HG02610 (cell line): Measurements from ENCODE around the gene SLC22A16.
"Not testable (repeated sequence)": the region's sequence is repeated elsewhere in the genome, so short reads cannot be mapped to it uniquely, and the experiment has no call there.

Experiments
- ATAC-seq: cut with Tn5 transposase; IDR thresholded peaks from one replicate; pipeline ENCODE4 v1.9.1; 2021; ENCODE audit warnings: mild to moderate bottlenecking, moderate library complexity; ENCODE audit not compliant: unreplicated experiment

Gene SLC22A16, protein sequence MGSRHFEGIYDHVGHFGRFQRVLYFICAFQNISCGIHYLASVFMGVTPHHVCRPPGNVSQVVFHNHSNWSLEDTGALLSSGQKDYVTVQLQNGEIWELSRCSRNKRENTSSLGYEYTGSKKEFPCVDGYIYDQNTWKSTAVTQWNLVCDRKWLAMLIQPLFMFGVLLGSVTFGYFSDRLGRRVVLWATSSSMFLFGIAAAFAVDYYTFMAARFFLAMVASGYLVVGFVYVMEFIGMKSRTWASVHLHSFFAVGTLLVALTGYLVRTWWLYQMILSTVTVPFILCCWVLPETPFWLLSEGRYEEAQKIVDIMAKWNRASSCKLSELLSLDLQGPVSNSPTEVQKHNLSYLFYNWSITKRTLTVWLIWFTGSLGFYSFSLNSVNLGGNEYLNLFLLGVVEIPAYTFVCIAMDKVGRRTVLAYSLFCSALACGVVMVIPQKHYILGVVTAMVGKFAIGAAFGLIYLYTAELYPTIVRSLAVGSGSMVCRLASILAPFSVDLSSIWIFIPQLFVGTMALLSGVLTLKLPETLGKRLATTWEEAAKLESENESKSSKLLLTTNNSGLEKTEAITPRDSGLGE

DNA sequence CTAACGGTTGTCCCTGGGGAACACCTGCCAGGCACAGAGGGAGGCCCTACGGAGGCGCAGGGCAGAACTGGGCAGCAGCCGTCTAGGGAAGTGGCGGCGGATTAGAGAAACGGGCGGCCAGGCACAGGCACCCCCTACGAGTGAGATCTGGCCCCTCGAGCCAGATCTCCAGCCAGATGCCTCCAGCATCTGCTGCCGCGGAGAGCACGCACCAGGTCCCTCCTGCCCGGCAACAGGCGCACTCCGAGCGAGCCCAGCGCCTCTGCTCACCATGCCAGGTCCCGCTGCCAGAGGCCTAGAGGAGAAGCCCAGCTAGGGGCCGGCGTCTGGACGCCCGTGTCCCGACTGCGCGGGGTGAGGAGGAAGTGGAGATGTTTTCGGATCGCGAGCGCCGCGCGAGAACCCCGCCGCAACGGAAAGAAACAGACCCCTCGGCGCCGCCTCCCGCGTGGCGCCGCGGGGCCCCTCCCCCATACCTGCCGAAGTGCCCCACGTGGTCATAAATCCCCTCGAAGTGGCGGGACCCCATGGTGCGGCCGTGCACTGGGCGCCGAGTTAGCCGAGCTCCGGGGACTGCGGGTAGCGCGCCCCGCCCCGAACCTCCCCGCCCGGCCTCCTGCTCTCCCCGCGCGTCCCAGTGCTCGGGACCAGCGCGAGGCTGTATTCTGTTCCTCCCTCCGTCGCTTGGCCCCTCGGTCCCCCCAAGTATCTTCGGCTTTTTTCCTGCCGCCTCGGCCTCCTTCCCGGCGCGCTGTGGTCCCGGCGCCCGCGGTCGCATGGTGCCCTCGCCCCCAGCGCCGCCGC lies at the start of gene SLC22A16:
Gene SLC22A16 (minus strand): TSS at position 568 of the 804 bp plus-strand sequence. CDS start 39 bp downstream, at position 529.
- ATAC-seq, result no peak

DNA sequence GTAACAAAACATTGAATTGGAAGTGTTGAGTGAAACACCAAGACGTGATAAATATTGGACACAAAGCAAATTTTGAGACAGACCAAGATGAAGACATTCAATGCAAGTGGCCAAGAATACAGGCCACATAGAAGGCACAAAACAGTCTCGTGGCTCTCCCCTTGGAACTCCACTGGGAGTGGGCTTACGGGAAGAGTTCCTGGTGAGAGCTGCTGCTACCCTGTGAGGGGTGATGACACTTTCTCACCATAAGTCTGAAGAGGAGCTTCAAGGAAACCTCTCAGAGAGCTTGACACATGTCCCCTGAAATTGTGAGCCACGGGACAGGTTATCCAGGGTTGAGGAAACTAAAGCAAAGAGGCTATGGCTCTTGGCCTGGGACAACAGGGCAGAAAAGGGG lies 48.6 kb upstream of the SLC22A16 start:
- no peak for ATAC-seq

DNA sequence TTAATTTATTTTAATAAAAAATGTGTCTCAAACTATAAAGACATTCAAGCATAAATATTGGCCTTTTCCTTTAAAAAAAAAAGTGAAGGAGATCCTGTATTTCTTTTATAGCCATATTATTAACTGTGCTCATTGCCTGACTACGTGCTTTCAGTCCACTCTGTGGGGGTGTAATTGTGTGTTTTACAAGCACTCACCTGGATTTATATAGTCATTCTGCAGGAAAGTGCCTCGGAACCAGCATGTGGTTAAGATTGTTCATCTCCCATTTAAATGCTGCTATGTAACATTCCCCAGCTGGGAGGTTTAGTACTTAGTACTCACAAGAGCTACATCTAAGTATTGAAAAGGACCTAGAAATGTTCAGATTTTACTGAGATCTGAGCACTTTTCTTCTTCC lies 47.9 kb upstream of the SLC22A16 start:
- ATAC-seq, result no peak

DNA sequence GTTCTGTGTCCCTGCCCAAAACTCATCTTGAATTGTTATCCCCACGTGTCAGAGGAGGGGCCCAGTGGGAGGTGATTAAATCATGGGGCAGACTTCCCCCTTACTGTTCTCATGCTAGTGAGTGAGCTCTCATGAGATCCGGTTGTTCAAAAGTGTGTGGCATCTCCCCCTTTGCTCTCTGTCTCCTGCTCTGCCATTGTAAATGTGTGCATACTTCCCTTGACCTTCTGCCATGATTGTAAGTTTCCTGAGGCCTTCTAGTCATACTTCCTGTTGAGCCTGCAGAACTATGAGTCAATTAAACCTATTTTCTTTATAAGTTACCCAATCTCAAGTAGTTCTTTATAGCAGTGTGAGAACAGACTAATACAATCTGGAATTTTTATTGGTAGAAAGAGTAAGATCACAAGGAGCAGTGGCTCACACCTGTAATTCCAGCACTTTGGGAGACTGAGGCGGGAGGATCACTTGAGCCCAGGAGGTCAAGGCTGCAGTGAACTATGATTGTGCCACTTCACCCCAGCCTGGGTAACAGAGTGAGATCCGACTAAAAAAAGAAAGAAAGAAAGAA lies 47.1 kb upstream of the SLC22A16 start:
- ATAC-seq, result no peak

DNA sequence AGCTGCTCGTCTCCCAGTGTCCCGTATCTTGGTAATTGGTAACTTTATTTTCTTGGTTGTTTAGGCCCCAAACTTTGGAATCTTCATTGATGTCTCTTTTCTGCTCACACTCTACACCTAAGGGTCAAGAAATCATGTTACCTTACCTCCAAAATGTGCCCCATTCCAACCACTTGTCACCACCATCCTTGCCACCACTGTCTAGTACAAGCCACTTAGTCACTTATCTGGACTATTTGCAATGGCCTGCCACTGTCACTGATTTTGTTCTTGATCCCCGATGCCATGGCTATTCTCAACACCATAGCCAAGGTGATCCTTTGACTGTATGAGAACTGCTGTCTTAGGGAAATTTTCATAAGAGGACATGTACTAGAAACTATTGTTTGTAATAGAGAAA lies 46.0 kb upstream of the SLC22A16 start:
- ATAC-seq, result no peak

DNA sequence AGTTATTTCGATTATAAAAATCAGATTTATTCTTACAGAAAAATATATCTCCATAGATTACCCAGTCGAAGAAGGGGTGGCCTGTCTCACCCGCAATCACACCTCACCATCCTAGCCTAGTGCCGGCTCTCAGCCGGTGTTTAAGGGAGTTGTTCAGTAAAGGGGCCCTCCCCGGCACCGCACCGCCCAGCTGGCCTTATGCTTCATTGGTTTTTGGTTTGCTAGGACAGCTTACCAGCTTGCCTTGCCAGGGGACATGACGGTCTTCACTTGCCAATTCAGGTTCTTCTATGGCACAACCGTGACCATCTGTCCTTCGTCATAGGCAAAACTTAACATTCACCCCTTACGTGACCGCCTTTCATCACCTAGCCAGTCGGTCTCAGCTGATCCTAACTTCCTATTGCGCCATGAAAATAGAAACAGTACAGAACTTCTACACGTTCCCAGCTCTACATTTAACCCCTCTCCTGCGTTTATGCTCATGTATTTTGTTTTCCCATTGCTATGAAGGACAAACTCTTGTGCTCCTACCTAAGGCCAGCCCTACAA lies 44.7 kb upstream of the SLC22A16 start:
- ATAC-seq, result no peak

DNA sequence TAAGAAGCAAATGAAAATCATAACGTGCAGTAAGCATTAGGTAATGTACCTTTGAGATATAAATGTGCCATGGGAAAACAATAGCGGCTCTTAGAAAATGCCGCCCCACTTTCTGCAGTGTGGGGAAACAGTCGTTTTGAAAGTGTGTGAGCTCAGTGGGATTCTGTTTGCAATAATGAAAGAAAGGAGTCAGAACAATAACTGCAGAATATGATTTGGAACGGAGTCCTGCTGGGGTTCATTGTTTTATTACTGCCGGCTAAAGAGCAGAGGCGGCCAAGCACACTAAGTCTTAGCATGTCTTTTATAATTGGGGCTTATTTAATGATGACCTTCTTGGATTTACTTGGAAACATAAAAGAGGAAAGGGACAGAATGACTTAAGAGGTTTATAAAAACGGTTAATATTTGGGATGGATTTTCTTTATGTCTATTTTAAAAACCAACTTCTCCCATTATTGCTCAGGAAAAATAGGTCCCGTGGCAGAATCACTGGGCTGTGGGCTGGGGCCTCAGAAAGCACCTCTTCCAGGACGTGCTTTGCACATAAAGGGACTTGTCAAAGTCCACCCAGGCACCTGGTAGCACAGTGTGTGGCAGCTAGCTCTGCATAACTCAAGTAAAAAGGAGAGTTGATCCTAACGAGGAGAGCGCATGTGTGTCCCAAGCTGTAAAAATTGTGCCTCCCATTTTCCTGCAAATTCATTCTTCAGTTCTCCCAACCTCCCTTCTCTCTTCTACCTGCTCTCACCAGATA lies 44.0 kb upstream of the SLC22A16 start:
- ATAC-seq, result no peak

DNA sequence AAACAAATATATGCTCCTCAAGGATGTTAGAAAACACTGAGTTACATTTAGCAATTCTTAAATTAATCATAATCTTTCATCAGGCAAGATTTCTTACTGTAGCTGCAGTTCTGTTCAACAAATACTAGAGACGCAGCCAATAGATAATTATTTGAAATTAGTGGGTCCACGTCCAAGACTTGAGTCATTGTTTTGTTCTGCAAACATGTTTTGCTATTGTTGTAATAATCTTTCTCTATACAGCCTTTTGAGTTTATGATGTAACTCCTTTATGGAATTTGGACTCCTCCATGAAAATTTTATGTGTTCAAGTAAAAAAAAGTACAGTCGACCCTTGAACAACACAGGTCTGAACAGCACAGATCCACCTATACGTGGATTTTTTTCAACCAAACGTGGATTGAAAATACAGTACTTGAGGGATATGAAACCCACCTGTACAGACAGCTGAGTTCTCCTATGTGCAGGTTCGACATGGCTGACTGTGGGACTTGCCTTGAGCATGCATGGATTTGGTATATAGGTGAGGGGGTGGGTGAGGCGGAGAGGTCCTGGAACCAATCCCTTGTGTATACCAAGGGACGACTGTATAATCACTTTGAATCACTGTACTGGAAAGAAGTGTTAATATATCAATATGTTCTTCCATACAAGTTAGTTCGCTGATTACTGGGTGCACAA lies 41.3 kb upstream of the SLC22A16 start:
- ATAC-seq, result no peak

DNA sequence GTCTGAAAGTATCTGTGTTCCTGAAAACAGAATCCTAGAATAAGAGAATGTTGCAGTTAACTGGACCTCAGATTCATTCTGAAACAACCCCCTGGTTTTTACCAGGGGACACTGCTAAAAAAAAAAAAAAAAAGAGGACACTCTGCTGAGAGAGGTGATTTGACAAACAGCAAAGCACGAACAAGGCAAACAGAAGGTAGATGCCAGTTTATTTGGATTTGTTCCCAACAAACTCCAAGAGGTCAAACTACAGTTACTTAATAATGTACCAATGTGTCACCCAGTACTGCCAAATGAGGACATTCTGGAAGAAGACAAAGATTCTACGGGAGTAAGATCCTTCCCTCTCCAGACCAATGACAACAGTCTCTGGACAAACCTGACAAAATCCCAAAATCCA lies 40.6 kb upstream of the SLC22A16 start:
- no peak for ATAC-seq

DNA sequence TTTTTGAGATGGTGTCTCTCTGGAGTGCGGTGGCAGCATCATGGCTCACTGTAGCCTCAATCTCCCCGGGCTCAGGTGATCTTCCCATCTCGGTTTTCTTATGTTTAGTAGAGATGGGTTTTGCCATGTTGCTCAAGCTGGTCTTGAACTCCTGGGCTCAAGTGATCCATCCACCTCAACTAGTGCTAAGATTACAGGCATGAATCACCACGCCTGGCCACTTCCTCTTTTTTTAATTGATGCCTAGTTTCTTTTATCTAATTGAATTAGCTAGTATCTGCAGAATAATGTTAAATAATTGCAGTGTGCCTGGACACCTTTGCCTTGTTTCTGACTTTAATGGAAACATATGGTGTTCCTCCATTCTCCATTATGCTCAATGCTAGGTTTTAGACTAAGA lies 38.4 kb upstream of the SLC22A16 start:
- no peak for ATAC-seq

DNA sequence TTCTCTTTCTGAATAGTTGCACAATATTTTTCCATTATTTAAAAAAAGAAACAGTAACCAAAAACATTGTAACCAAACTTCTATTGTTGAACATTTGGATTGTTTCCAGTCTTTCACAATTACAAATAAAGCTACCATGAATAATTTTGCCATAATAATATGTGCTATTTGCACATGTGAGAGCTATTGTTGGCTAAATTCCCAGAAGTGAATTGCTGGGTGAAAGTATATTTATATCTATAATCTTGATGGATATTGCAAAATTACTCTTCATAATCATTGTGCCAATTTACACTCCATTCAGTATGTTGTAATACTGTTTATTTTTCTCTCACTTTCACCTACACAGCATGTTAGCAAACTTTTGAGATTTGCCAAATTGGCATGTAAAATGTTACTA lies 36.6 kb upstream of the SLC22A16 start:
- no peak for ATAC-seq

DNA sequence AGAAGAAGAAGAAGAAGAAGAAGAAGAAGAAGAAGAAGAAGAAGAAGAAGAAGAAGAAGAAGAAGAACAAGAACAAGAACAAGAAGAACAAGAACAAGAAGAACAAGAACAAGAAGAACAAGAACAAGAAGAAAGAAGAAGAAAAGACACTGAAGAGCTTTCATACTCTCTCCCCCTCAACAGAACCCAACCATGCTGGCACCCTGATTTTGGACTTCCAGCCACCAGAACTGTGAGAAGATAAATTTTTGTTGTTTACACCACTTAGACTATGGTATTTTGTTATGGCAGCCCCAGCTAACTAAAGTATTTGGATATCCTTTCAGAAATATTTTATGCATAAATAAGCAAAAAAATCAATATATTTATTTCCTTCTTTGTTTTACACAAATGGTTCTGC lies 36.1 kb upstream of the SLC22A16 start:
- not testable (repeated sequence) for ATAC-seq

DNA sequence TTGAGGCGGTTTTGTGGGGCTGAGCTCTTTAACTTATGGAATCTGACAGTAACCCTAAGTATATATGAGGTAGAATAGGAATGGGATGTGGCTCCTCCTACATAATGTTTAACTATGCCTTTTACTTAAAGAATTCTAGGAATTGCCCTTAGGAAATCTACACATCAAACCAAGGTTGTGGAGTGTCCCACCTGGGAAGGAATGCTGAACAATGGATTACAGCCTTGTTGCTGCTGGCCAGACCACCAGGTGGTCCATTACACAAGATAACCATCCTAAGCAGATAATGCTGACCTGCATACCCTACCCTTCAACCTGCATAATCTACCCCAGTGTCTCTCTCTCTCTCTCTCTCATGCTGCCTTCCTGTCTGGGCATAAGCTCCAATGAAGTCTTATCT lies 35.0 kb upstream of the SLC22A16 start:
- no peak for ATAC-seq

DNA sequence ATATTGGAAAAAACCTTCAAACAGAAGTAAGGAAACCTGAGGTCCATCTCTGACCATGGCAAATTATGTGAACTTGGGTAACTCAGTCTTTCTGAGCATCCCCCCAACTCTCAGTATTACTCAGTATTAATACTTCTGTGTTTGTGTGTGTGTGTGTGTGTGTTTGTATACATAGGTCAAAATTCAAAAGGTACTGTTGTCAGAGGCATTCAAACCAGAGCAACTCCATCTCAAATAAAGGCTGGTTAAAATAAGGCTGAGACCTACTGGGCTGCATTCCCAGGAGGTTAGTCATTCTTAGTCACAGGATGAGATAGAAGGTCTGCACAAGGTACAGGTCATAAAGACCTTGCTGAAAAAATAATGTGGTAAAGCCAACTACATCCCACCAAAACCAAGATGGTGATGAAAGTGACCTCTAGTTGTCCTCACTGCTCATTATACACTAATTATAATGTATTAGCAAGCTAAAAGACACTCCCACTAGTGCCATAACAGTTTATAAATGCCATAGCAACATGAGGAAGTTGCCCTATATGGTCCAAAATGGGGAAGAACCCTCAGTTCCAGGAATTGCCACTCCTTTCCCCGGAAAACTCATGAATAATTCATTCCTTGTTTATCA lies 33.3 kb upstream of the SLC22A16 start:
- ATAC-seq, result no peak

DNA sequence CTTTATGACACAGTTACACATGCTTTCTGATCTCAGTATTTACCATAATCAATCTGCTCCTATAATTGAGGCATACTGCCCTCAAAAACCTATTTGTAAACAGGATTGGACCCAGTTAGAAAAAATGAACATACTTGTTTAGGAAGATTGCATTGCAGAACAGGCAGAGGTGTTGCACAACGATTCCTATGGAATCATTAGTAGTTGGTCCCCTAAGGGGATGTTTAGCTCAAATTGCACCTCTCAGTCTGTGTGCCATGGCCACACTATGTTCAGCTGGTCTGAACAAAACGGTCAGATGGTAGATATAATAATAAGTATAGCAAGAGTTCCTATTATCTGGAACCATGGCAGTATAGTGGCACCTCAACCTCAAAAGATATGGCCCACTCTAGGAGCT lies 28.5 kb upstream of the SLC22A16 start:
- not testable (repeated sequence) for ATAC-seq

DNA sequence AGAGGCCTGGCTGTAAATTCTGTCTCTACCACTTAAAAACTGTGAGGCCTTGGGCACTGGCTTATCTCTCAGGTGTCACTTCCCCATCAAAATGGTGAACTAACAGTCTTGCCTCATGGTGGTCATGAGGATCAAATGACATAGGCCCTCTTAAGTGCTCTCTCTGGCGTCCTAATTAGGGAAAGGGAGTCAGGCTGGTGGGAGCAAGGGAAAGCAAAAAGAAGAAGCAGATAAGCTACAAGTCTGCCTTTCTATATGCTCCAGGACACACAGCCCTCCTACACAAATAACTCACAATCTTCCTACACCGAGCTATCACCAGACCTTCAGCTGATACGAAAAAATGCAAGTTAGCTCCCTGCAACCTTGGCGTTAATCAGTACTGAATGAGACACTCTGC lies 19.5 kb upstream of the SLC22A16 start:
- no peak for ATAC-seq

DNA sequence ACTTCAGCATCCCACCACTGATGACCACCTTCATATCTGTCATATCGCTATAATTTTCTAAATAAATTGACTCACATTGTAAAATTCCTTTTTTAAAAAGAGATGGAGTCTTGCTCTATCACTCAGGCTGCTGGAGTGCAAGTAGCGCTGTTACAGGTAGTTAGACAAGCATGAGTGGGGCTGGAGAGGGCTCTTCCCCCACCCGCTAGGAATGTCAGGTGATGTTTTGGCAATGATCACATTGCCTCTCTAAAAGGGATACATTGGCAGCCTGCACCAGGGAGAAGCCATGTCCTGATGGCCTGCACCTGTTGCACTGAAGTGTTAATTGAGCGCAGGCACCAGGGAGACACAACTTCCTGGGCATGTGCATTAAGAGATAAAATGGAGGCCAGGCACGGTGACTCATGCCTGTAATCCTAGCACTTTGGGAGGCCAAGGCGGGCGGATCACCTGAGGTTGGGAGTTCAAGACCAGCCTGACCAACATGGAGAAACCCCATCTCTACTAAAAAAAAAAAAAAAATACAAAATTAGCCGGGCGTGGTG lies 16.9 kb upstream of the SLC22A16 start:
- ATAC-seq, result no peak

DNA sequence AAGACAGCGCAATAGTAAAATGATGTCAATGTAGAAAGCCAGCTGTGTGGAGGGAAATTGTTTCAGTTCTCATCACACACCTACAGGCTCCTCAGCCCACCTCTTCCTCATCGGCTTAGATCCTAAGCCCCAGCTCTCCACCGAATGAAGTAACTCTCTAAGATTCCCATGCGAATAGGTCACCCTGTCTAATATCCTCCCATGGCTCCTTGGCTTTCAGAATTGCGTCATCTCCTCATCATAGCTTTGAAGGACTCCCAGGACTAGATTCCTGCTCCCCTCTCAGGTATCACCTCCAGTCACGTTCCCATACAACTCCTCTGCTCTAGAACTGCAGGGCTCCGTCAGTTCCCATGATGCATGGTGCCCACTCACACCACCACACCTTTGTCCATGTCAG lies 16.2 kb upstream of the SLC22A16 start:
- ATAC-seq, result no peak

DNA sequence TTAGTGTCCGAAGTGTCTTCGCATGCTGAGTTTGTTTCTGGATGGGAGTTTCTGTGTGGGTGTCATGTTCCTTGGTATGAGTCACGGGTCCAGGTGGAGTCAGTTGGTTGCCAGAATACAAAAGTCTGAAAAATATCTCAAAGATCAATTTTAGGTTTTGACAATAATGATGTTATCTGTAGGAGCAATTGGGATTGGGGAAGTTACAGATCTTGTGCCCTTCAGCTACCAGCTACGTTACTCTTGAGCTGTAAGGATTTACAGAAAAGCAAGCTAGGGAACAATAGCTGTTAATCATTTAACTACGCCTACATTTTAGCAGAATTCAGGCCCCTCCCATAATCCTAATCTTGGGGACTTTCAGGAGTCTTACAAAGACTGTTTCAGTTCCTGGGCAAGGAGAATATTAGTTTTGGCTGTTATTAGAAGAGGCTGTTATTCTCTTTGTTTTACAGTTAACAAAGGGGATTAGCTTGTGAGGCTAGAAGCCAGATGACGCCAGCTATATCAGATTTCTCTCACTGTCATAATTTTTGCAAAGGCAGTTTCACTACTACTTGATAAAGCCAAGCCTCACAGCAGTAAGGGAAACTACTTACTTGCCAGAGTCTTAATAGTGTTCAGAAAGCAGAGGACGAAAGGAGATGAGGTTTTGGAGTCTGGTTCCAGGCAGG lies 15.4 kb upstream of the SLC22A16 start:
- ATAC-seq, result no peak
